ENCODE results near the gene JAZF1. TPM values are rescaled to one million over a fixed set of nuclear protein-coding genes. Genes with fewer than 3 reads are reported as not detected.

The JAZF1 gene
- total RNA-seq, 1 experiment from 2014 or later = 3.4 TPM

DNA sequence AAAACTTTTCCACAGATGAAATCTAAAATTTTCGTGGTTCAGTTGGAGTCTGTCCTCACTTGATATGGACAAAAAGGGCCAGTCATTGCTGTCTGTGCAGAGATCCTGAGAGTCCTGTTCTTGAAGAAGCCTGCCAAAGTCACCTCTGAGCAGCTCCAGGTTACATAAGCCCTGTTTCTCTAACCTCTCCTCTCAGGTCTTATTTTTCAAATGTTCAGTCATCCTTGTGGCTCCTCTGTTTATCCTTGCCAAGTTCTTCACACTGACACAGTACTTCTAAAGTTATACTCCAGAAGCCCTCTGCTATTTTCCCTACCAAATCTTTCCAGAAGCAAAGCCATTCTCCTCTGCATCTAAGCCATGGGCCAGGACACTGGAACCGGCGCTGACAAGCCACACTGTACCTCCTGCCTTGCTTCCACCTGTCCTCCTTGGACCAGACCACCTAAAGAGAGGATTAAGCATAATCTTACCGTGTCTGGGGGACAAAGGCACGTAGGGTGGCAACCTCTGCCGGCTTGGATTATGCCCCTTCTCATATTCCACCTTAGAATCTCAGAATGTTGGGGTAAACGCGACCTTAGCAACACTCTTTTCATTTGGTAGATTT lies 161.6 kb downstream of the JAZF1 start:
- H3K4me1 ChIP-seq (ENCODE audit: control insufficient read depth in 1 of 2, insufficient read depth in 2 of 2, low read length in 2 of 2) = peaks cover 0 to 13% of the 10 kb centered on the region in 2 experiments; a peak in 1 of 4 replicates
- no peak overlapping the region for H3K4me2 ChIP-seq (ENCODE audit: low read length)
- H4K20me1 ChIP-seq (ENCODE audit: insufficient read depth) = no peaks in the 10 kb centered on the region
- DNase-seq (ENCODE audit: low read depth, low spot score) = no peak
- peaks cover 0 to 2% of the 10 kb centered on the region in 2 experiments; a peak in 1 of 4 replicates for H3K9me3 ChIP-seq (ENCODE audit: control insufficient read depth in 1 of 2, insufficient read depth in 1 of 2, low read depth in 1 of 2, low read length in 2 of 2)
- H3K4me3 ChIP-seq (replicated peaks in 1 of 2; ENCODE audit: low read depth in 1 of 2, low read length in 2 of 2) = no peak overlapping the region
- no peak overlapping the region for H2AFZ ChIP-seq (ENCODE audit: low read depth, low read length, poor library complexity, severe bottlenecking)
- intact Hi-C loops (cut with micrococcal nuclease) = no loop called here
- no peaks in the 10 kb centered on the region for H3K36me3 ChIP-seq (ENCODE audit: control insufficient read depth in 1 of 2, insufficient read depth in 2 of 2, low read length in 2 of 2)
- no peak overlapping the region for H3K27ac ChIP-seq (ENCODE audit: low read depth, low read length)
- no peaks in the 10 kb centered on the region for H3K79me2 ChIP-seq (ENCODE audit: insufficient read depth, low read length)
- CTCF ChIA-PET = interaction anchor here (0.8 to 2.9 kb wide), 4 partner anchors 43 to 823 kb away, joined by 3 to 17 read pairs (median 5); no protein-coding TSS in a partner anchor
- RAD21 ChIA-PET (ENCODE audit: low non-redundant PET in 1 of 2, low total read pairs in 2 of 2, uncharacterized antibody in 2 of 2, unreplicated experiment in 2 of 2) = interaction anchor here in 1 of 2 experiments (1.1 kb wide), 1 partner anchor 274 kb away, joined by 4 read pairs; no protein-coding TSS in a partner anchor
- ATAC-seq = no peak
- TF ChIP-seq, protein P1, sequence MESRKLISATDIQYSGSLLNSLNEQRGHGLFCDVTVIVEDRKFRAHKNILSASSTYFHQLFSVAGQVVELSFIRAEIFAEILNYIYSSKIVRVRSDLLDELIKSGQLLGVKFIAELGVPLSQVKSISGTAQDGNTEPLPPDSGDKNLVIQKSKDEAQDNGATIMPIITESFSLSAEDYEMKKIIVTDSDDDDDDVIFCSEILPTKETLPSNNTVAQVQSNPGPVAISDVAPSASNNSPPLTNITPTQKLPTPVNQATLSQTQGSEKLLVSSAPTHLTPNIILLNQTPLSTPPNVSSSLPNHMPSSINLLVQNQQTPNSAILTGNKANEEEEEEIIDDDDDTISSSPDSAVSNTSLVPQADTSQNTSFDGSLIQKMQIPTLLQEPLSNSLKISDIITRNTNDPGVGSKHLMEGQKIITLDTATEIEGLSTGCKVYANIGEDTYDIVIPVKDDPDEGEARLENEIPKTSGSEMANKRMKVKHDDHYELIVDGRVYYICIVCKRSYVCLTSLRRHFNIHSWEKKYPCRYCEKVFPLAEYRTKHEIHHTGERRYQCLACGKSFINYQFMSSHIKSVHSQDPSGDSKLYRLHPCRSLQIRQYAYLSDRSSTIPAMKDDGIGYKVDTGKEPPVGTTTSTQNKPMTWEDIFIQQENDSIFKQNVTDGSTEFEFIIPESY (IDR thresholded peaks at IDR 0.05; ENCODE audit: extremely low read depth, insufficient replicate concordance, low read length) = no peak
- TF ChIP-seq JUND (IDR thresholded peaks at IDR 0.05) (no peak), POLR2AphosphoS5 (IDR thresholded peaks at IDR 0.05; ENCODE audit: low read depth, low read length) (no peak), ZNF274 (IDR thresholded peaks at IDR 0.05; ENCODE audit: low read depth, low read length) (no peak), SP1 (IDR thresholded peaks at IDR 0.05; ENCODE audit: low read depth) (no peak)
- H3K9me2 ChIP-seq (ENCODE audit: insufficient read depth) = no peaks in the 10 kb centered on the region
- POLR2A ChIA-PET = no interaction called here
- no peaks in the 10 kb centered on the region for H3K27me3 ChIP-seq (ENCODE audit: insufficient read depth, low read length)
- H3K9ac ChIP-seq (ENCODE audit: low read length) = no peak overlapping the region
- no TSS peak for BruUV-seq (replicated peaks)

DNA sequence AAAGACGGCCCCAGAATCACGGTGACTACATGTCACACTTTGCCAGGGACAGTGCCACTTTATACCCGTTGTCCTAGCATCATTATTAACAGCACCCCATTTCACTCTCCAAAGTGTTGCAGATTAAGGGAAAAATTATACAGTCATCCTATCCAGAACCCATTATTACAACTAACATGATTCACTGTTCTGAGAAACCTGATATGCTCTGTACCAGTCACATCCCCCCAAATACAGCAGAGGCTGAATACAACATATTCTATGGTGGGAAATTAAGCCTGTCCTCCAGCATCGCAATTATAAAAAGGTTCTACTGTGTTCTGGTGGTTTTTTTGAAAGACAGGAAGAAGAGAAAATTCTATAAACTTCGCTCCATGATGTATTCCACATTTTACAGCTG lies 162.1 kb downstream of the JAZF1 start:
- intact Hi-C loops (cut with micrococcal nuclease) = no loop called here
- Histone ChIP-seq H3K36me3 (ENCODE audit: control insufficient read depth in 1 of 2, insufficient read depth in 2 of 2, low read length in 2 of 2) (no peaks in the 10 kb centered on the region), H3K4me1 (ENCODE audit: control insufficient read depth in 1 of 2, insufficient read depth in 2 of 2, low read length in 2 of 2) (peaks cover 0 to 13% of the 10 kb centered on the region in 2 experiments; a peak in 1 of 4 replicates), H3K79me2 (ENCODE audit: insufficient read depth, low read length) (no peaks in the 10 kb centered on the region), H3K9ac (ENCODE audit: low read length) (no peak overlapping the region), H3K4me3 (replicated peaks in 1 of 2; ENCODE audit: low read depth in 1 of 2, low read length in 2 of 2) (no peak overlapping the region), H4K20me1 (ENCODE audit: insufficient read depth) (no peaks in the 10 kb centered on the region), H3K9me3 (ENCODE audit: control insufficient read depth in 1 of 2, insufficient read depth in 1 of 2, low read depth in 1 of 2, low read length in 2 of 2) (peaks cover 0 to 2% of the 10 kb centered on the region in 2 experiments; a peak in 1 of 4 replicates), H3K27ac (ENCODE audit: low read depth, low read length) (no peak overlapping the region), H2AFZ (ENCODE audit: low read depth, low read length, poor library complexity, severe bottlenecking) (no peak overlapping the region), H3K27me3 (ENCODE audit: insufficient read depth, low read length) (no peaks in the 10 kb centered on the region), H3K4me2 (ENCODE audit: low read length) (no peak overlapping the region), H3K9me2 (ENCODE audit: insufficient read depth) (no peaks in the 10 kb centered on the region)
- ChIA-PET RAD21 (ENCODE audit: low non-redundant PET in 1 of 2, low total read pairs in 2 of 2, uncharacterized antibody in 2 of 2, unreplicated experiment in 2 of 2) (no interaction called here), CTCF (interaction anchor here (2.4 kb wide), 1 partner anchor 822 kb away, joined by 17 read pairs; no protein-coding TSS in a partner anchor), POLR2A (no interaction called here)
- ATAC-seq (no peak), DNase-seq (ENCODE audit: low read depth, low spot score) (no peak)
- BruUV-seq (replicated peaks) = no TSS peak
- TF ChIP-seq RAD21 (IDR thresholded peaks at IDR 0.05; ENCODE audit: low read depth) (no peak), SIN3A (IDR thresholded peaks at IDR 0.05; ENCODE audit: low read depth) (no peak), POLR2A (IDR thresholded peaks at IDR 0.05; ENCODE audit: borderline replicate concordance, extremely low read depth, insufficient read depth, insufficient read length) (no peak), CTCF (IDR thresholded peaks at IDR 0.05 in 2 of 3, conservative IDR thresholded peaks at IDR 0.05 in 1 of 3; ENCODE audit: borderline replicate concordance in 1 of 3, insufficient read depth in 1 of 3, low read depth in 2 of 3, low read length in 2 of 3) (no peak), ZNF274 (IDR thresholded peaks at IDR 0.05; ENCODE audit: low read depth, low read length) (no peak), CBX3 (IDR thresholded peaks at IDR 0.05; ENCODE audit: low read depth) (no peak), MAX (IDR thresholded peaks at IDR 0.05) (no peak), EGR1 (IDR thresholded peaks at IDR 0.05; ENCODE audit: low read depth) (no peak), CEBPB (IDR thresholded peaks at IDR 0.05; ENCODE audit: low read depth) (no peak)
